DOHH2 (cell line): Measurements from ENCODE around the gene DEF6.
A peak's percentile ranks its signal among the peaks of the same experiment; 100 is the strongest.

ENCODE experiments used
- H3F3A ChIP-seq: fragments of 200-600 bp; sonication (generic), shearing (Covaris generic); 2 replicates; pipeline ENCODE4 v1.6.0; 2016; ENCODE audit warnings: antibody characterized with exemption, mild to moderate bottlenecking; ENCODE audit not compliant: control insufficient read depth, insufficient read depth
- H3K27ac ChIP-seq: fragments of 200-600 bp; sonication (generic); 2 replicates; pipeline ENCODE4 v1.5.1; 2014; ENCODE audit warnings: low read depth, mild to moderate bottlenecking, low read length, moderate library complexity
- H3K27me3 ChIP-seq: fragments of 200-600 bp; sonication (generic); 2 replicates; pipeline ENCODE4 v1.6.1; 2014; ENCODE audit warnings: mild to moderate bottlenecking, low read length, mixed read lengths; ENCODE audit not compliant: control insufficient read depth
- H3K36me3 ChIP-seq: fragments of 200-600 bp; sonication (generic); 2 replicates; pipeline ENCODE4 v1.6.1; 2014; ENCODE audit warnings: mild to moderate bottlenecking, low read length, moderate library complexity, mixed read lengths; ENCODE audit not compliant: control insufficient read depth
- H3K4me1 ChIP-seq: fragments of 200-600 bp; sonication (generic); 2 replicates; pipeline ENCODE4 v1.6.1; 2014; ENCODE audit warnings: mild to moderate bottlenecking, low read length, mixed read lengths; ENCODE audit not compliant: control insufficient read depth
- H3K4me2 ChIP-seq: fragments of 200-600 bp; sonication (generic); 2 replicates; pipeline ENCODE4 v1.6.0; 2014; ENCODE audit warnings: mild to moderate bottlenecking, low read length, moderate library complexity
- H3K4me3 ChIP-seq: fragments of 200-600 bp; sonication (generic); 2 replicates; pipeline ENCODE4 v1.5.1; 2014; ENCODE audit warnings: mild to moderate bottlenecking, low read length, mixed read lengths
- H3K79me2 ChIP-seq: fragments of 200-600 bp; sonication (generic); 2 replicates; pipeline ENCODE4 v1.6.1; 2014; ENCODE audit warnings: mild to moderate bottlenecking, low read length, mixed read lengths; ENCODE audit not compliant: control insufficient read depth
- H3K9me2 ChIP-seq: fragments of 200-600 bp; sonication (generic); replicated peaks from 2 replicates; pipeline ENCODE4 v1.6.1; 2014; ENCODE audit warnings: mild to moderate bottlenecking, low read length, mixed read lengths; ENCODE audit not compliant: control insufficient read depth
- H3K9me3 ChIP-seq: fragments of 200-600 bp; sonication (generic); 2 replicates; pipeline ENCODE4 v1.6.1; 2014; ENCODE audit warnings: antibody characterized with exemption, low read length, mixed read lengths; ENCODE audit not compliant: control insufficient read depth, insufficient read depth
- H4K20me1 ChIP-seq: fragments of 200-600 bp; sonication (generic); 2 replicates; pipeline ENCODE4 v1.6.0; 2014; ENCODE audit warnings: low read depth, mild to moderate bottlenecking, antibody characterized with exemption, low read length, moderate library complexity; ENCODE audit not compliant: control insufficient read depth, insufficient read depth
- EZH2phosphoT487 ChIP-seq: fragments of 200-600 bp; sonication (generic); IDR thresholded peaks from 2 replicates; pipeline ENCODE4 v1.6.1; 2017; ENCODE audit warnings: borderline replicate concordance, mild to moderate bottlenecking, antibody characterized with exemption, low read length, moderate library complexity, mixed read lengths
- TF ChIP-seq, protein P1 (sequence below): fragments of 200-600 bp; sonication (generic); IDR thresholded peaks from one replicate; pipeline ENCODE4 v1.5.1; 2014; ENCODE audit warnings: antibody characterized with exemption, mild to moderate bottlenecking, low read depth, low read length; ENCODE audit not compliant: poor library complexity, severe bottlenecking

The DEF6 gene

DNA sequence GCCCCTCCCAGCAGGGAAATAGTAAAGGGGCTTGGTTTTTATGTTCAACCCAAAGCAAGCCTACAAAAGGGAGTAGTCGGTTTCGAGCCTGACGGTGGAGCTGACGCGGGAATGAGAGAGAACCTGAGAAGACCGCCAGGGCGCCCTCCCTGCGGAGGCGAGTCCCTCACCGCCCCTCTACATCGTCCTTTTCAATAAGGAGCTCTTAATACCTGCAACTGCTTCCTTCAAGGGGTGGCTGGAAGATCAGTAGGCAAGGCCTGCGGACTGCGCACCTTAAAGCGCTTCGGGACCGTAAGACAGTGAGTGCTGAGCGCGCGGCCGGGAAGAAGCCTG, 38.8 kb upstream of the DEF6 start:
- Histone ChIP-seq H3K27ac (peak overlapping the region; percentile 66), H4K20me1 (no peaks in the 10 kb centered on the region), H3K4me1 (peaks cover 18% of the 10 kb centered on the region), H3K27me3 (no peaks in the 10 kb centered on the region), H3K4me2 (peak overlapping the region; percentile 69), H3K4me3 (peak overlapping the region; percentile 90), H3K9me3 (no peaks in the 10 kb centered on the region), H3K79me2 (peaks cover 56% of the 10 kb centered on the region), H3K36me3 (peaks cover 6% of the 10 kb centered on the region; the same call in 1 of the 2 replicates), H3K9me2 (no peaks in the 10 kb centered on the region), H3F3A (peaks cover 15% of the 10 kb centered on the region)
- TF ChIP-seq, protein P1, sequence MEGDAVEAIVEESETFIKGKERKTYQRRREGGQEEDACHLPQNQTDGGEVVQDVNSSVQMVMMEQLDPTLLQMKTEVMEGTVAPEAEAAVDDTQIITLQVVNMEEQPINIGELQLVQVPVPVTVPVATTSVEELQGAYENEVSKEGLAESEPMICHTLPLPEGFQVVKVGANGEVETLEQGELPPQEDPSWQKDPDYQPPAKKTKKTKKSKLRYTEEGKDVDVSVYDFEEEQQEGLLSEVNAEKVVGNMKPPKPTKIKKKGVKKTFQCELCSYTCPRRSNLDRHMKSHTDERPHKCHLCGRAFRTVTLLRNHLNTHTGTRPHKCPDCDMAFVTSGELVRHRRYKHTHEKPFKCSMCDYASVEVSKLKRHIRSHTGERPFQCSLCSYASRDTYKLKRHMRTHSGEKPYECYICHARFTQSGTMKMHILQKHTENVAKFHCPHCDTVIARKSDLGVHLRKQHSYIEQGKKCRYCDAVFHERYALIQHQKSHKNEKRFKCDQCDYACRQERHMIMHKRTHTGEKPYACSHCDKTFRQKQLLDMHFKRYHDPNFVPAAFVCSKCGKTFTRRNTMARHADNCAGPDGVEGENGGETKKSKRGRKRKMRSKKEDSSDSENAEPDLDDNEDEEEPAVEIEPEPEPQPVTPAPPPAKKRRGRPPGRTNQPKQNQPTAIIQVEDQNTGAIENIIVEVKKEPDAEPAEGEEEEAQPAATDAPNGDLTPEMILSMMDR = peak; percentile 28
- no peak for TF ChIP-seq EZH2phosphoT487

DNA sequence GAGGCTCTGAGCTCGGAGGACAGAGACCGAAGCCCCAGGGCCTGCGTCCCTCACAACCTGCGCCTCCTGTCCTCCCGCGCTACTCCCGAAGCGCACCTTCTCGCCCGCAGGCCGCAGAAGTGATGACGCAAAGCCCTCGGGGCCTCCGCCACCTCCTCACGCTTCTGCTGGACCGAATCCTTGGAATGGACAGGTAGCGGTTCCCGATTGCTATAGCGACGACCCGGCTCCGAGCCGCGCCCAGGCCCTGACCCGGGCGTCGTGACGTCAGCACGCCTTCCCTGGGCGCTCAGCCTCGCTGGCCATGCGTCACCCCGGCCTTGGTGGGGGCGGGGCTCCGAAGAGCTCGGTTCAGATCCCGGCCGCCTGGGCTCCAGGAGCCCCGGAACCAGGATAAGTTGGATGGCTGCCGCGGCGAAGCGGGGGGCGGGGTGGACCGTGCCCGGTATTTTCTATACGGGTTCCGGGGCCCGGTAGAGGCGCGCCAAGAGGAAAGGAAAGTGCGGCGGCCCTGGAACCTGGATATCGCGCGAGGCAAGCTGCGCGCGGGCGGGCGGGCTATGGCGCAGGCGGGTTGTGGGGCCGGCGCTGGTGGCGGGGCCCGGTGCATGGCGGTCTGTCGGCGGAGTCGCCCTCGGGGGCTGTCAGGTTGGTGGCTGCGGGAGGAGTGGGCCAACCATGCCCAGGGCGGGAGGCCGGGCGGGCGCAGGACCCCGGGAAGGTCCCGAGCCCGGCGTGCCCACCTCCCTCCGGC, 38.2 kb upstream of the DEF6 start, which contains the start of gene ZNF76:
Gene ZNF76 (plus strand): TSS at position 542 of the 754 bp plus-strand sequence. CDS start 21,417 bp downstream, outside the sequence.
- no peaks in the 10 kb centered on the region for H3K27me3 ChIP-seq
- H3K9me2 ChIP-seq = no peaks in the 10 kb centered on the region
- peak within 1 kb of the TSS; percentile 69 for H3K4me2 ChIP-seq
- no peaks in the 10 kb centered on the region for H3K9me3 ChIP-seq
- H3K79me2 ChIP-seq = peaks cover 58% of the 10 kb centered on the region
- H3K36me3 ChIP-seq = peaks cover 6% of the 10 kb centered on the region; the same call in 1 of the 2 replicates
- H3K27ac ChIP-seq = peak within 1 kb of the TSS; percentile 66
- no peaks in the 10 kb centered on the region for H4K20me1 ChIP-seq
- peak within 1 kb of the TSS; percentile 90 for H3K4me3 ChIP-seq
- H3F3A ChIP-seq = peaks cover 15% of the 10 kb centered on the region
- TF ChIP-seq, protein P1 = no peak
- TF ChIP-seq EZH2phosphoT487 = no peak
- peaks cover 23% of the 10 kb centered on the region for H3K4me1 ChIP-seq

DNA sequence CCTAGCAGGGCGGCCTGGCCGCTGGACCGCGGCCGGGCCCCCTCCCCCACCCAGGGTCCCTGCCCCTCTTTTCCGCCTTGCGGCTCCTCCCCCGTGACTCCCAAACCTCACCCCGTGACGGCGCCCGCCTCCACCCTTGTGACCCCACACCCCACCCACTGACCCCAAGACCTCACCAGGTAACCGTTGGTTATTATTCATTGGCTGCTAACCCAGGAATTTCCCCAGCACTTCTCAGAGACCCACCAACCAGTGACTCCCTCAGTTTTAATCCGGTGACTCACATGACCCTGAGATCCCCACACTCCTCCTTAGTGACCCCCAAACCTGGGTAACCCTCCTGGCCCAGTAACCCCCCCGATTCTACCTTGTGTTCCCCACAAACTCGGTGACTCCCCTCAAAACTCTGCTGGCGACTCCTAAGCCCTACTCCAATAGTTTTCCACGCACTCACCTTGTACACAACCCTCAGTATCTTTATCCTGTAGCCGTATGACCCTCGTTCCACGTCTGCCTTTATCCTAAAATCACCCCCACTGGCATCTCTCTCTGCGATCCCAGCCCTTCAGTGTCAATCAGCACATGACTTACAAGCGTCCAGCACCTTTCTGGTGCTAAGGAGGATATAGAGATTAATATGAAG, 37.5 kb upstream of the DEF6 start:
- no peaks in the 10 kb centered on the region for H3K9me2 ChIP-seq
- no peaks in the 10 kb centered on the region for H4K20me1 ChIP-seq
- no peaks in the 10 kb centered on the region for H3K9me3 ChIP-seq
- peak overlapping the region; percentile 69 for H3K4me2 ChIP-seq
- TF ChIP-seq EZH2phosphoT487 = no peak
- TF ChIP-seq, protein P1 = no peak
- H3K27ac ChIP-seq = peak overlapping the region; percentile 66
- no peaks in the 10 kb centered on the region for H3K27me3 ChIP-seq
- peaks cover 27% of the 10 kb centered on the region for H3K4me1 ChIP-seq
- H3F3A ChIP-seq = peaks cover 15% of the 10 kb centered on the region
- H3K4me3 ChIP-seq = peak overlapping the region; percentile 90
- H3K79me2 ChIP-seq = peaks cover 64% of the 10 kb centered on the region
- H3K36me3 ChIP-seq = peaks cover 6% of the 10 kb centered on the region; the same call in 1 of the 2 replicates
